Measurements from ENCODE around the gene SYTL3.

GRCh38 chr6:158686791-158687381 lies 37.0 kb downstream of the SYTL3 start:
- TF ChIP-seq POLR2AphosphoS5 (IDR thresholded peaks at IDR 0.05; ENCODE audit: low read depth, low read length) (no peak), POLR2A (IDR thresholded peaks at IDR 0.05; ENCODE audit: low read depth, low read length) (no peak), TAF1 (IDR thresholded peaks at IDR 0.05; ENCODE audit: borderline replicate concordance, low read depth, low read length) (no peak)

Measured in GM12892 (cell line).